Urinary bladder (tissue), 4 donors: Measurements from ENCODE around the gene MAGI2. TPM values are rescaled to one million over a fixed set of nuclear protein-coding genes. Genes with fewer than 3 reads are reported as not detected.
"Not testable (repeated sequence)": the region's sequence is repeated elsewhere in the genome, so short reads cannot be mapped to it uniquely, and the experiment has no call there.

Source experiments
- DNase-seq: peaks from one replicate; pipeline ENCODE4 v3.0.0-alpha.2; 2015; ENCODE audit errors: extremely low spot score
- H3K27ac ChIP-seq: one replicate; pipeline ENCODE4 v1.5.1; 2013; ENCODE audit warnings: low read depth, mild to moderate bottlenecking, moderate library complexity
- H3K36me3 ChIP-seq: one replicate; pipeline ENCODE4 v1.6.1; 2013; ENCODE audit warnings: mild to moderate bottlenecking, moderate library complexity; ENCODE audit not compliant: insufficient read depth
- H3K4me1 ChIP-seq: one replicate; pipeline ENCODE4 v1.6.1; 2013; ENCODE audit warnings: mild to moderate bottlenecking, moderate library complexity; ENCODE audit not compliant: insufficient read depth
- H3K4me3 ChIP-seq: one replicate; pipeline ENCODE4 v1.5.1; 2013; ENCODE audit warnings: low read depth, low read length
- WGBS: extraction: QIAGEN DNeasy Blood & Tissue Kit; methylation state at CpG from one replicate; pipeline ENCODE4 v1.1.7; 2013; 5-methylcytosine and 5-hydroxymethylcytosine counted together
- polyA plus RNA-seq: library from polyadenylated mRNA; stranded (reverse); fragments of 200-250 nt; gene quantifications from one replicate; pipeline ENCODE4 v1.2.3, GENCODE V29; 2013
- total RNA-seq: library from RNA; depleted of rRNA; stranded (reverse); fragments of >200 nt; gene quantifications from one replicate; pipeline ENCODE4 v1.2.3, GENCODE V29; 2014
- donor health status: healthy with polysubstance abuse.
- donor health status: healthy.

The MAGI2 gene
- total and polyA plus RNA-seq, 2 donors = 7.6 to 37.4 TPM

DNA sequence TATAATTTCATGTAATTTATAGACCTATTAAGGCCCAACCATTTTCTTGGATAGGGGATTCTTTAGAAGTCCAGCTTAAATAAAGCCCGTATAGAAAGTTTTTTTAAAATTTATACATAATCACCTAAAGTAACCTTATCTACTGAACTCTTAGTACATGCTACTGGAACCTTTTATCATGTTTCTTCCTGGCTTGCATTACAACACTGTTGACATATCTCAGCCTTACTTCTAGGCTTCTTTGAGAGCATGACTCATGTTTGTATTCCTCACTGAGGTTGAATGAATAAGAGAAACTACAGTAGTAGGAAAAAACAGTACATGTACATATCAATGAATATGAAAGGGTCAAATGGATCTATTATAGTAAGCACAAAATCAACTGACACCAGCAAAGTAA lies 8.2 kb upstream of the MAGI2 start:
- WGBS = 61% methylated on average over 1 of the region's 1 CpG
- no peaks in the 10 kb centered on the region for H3K4me1 ChIP-seq
- no peaks in the 10 kb centered on the region for H3K36me3 ChIP-seq
- H3K4me3 ChIP-seq = no peak overlapping the region
- H3K27ac ChIP-seq = no peak overlapping the region
- DNase-seq = no peak

- no peaks in the 10 kb centered on the region for H3K36me3 ChIP-seq
- H3K27ac ChIP-seq = no peak overlapping the region
- DNase-seq = no peak
- WGBS = 40% methylated on average over 3 of the region's 3 CpGs
- H3K4me1 ChIP-seq = no peaks in the 10 kb centered on the region
- H3K4me3 ChIP-seq = no peak overlapping the region
Measured at GRCh38 chr7:79459381-79459780, 5.9 kb upstream of the MAGI2 start.

- H3K4me1 ChIP-seq = no peaks in the 10 kb centered on the region
- no peak overlapping the region for H3K4me3 ChIP-seq
- DNase-seq = no peak
- no peaks in the 10 kb centered on the region for H3K36me3 ChIP-seq
- no peak overlapping the region for H3K27ac ChIP-seq
Measured at GRCh38 chr7:79458796-79459195, 5.3 kb upstream of the MAGI2 start.

- no peaks in the 10 kb centered on the region for H3K4me1 ChIP-seq
- H3K4me3 ChIP-seq = peak overlapping the region; percentile 59
- H3K36me3 ChIP-seq = no peaks in the 10 kb centered on the region
- DNase-seq = no peak
- H3K27ac ChIP-seq = no peak overlapping the region
- WGBS = 52% methylated on average over 5 of the region's 5 CpGs
Measured at GRCh38 chr7:79455173-79455790, 1.8 kb upstream of the MAGI2 start.

- Histone ChIP-seq H3K4me1 (no peaks in the 10 kb centered on the region), H3K27ac (peak overlapping the region; percentile 79), H3K4me3 (peak overlapping the region; percentile 59), H3K36me3 (no peaks in the 10 kb centered on the region)
- WGBS = 4% methylated on average over 24 of the region's 24 CpGs
- no peak for DNase-seq
Measured at GRCh38 chr7:79454361-79454960, 994 bp upstream of the MAGI2 start.

- Histone ChIP-seq H3K4me1 (no peaks in the 10 kb centered on the region), H3K4me3 (peak overlapping the region; percentile 59), H3K27ac (peak overlapping the region; percentile 79), H3K36me3 (no peaks in the 10 kb centered on the region)
- no peak for DNase-seq
- under 1% methylated on average over 6 of the region's 6 CpGs for WGBS
Measured at GRCh38 chr7:79453266-79453557, 255 bp downstream of the MAGI2 start.

DNA sequence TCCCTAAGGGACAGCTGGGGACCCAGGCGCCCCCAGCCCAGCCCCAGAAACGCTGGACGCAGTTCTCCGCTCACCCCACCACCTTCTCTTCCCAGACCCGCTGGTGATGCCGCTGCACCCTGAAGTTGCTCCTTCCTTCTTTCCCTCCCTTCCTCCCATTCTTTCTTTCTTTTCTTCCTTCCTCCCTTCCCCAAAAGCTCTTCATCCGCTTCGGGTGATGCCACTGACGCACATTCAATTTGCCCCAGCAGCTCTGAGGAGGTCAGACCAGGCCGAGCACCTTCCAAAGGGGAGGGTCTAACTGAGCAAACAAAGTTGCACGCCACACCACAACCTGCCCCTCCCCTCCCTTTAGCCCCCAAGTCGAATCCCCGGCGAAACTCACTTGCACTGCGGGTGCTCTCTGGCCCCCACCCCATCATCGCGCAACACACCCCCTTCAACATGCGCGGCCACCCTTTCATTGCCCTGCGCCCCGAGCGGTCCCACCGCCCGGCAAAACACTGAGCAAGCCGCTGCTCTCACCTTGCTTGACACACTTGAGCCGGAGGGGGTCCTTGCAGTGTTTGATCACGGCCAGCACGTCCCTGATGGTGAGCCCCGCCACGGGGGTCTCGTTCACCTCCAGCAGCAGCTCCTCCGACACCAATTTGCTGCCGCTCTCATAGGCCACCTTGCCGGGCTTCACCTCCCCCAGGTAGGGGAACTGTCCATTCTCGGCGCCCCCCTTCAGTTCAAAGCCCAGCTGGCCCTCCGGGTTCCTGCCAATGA lies 787 bp downstream of the MAGI2 start:
- no peak for DNase-seq
- WGBS = under 1% methylated on average over 37 of the region's 37 CpGs
- Histone ChIP-seq H3K27ac (peak overlapping the region; percentile 79), H3K4me1 (no peaks in the 10 kb centered on the region), H3K36me3 (no peaks in the 10 kb centered on the region), H3K4me3 (peak overlapping the region; percentile 59)

DNA sequence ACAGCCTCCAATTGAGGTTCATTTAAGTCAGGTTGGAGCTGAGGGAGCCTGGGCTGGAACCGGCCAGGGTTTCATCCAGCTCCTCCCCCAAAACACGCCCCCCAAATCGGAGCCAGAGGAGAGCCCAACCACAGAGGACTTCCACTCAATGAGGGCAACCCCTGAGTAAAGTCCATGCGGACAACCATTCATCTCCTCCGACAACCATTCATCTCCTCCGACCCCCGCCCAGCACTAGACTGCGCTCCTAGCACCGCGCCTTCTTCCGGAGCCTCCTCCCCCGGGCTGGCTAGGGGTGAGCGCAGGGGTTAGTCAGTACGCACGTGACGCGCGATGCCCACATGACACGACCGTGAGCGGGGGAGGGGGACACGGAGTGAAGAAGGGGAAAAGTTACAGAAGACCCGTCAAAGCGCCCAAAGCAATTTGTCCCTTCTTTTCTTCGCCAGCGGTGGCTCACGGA lies 1.4 kb downstream of the MAGI2 start:
- peak overlapping the region; percentile 59 for H3K4me3 ChIP-seq
- WGBS = under 1% methylated on average over 27 of the region's 27 CpGs
- no peak for DNase-seq
- no peaks in the 10 kb centered on the region for H3K36me3 ChIP-seq
- H3K27ac ChIP-seq = peak overlapping the region; percentile 79
- no peaks in the 10 kb centered on the region for H3K4me1 ChIP-seq

DNA sequence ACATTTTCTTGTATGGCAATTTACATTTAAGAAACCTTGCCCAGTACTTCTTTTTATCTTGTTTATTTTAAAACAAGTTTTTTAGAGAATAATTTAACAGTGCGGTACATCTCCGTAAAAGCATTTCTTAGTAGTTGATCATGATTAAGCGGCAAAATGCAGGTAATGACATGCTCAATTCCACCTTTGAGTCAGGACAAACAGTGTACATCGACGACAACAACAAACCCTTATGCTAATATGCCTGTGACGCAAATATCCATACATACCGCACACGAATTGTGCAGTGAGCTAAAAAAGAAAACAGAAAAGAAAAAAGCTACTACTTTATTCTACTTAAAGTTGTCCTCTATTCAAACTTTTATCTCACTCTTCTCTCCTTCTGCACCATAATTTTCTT lies 1.9 kb downstream of the MAGI2 start:
- Histone ChIP-seq H3K27ac (peak overlapping the region; percentile 64), H3K36me3 (no peaks in the 10 kb centered on the region), H3K4me3 (peak overlapping the region; percentile 59), H3K4me1 (no peaks in the 10 kb centered on the region)
- WGBS = 25% methylated on average over 8 of the region's 8 CpGs
- no peak for DNase-seq

DNA sequence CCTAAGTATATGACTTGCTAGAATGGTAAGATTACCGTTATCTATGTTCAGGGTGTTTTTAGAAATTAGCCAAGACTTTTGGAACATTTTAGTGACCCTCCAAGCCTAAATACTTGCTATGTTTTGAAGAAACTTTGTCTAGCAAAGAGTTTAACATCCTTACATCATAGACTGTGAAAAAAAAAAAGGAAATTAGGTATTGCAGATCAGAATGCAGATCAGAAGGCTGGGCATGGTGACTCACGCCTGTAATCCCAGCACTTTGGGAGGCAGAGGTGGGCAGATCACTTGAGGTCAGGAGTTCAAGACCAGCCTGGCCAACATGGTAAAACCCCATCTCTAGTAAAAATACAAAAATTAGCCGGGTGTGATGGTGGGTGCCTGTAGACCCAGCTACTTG lies 10.7 kb downstream of the MAGI2 start:
- not testable (repeated sequence) for H3K36me3 ChIP-seq, H3K27ac ChIP-seq, DNase-seq, H3K4me3 ChIP-seq, H3K4me1 ChIP-seq
- WGBS = 84% methylated on average over 3 of the region's 3 CpGs

GRCh38 chr7:79436378-79436777 lies 17.1 kb downstream of the MAGI2 start:
- H3K4me3 ChIP-seq = no peak overlapping the region
- H3K4me1 ChIP-seq = no peaks in the 10 kb centered on the region
- DNase-seq = no peak
- no peaks in the 10 kb centered on the region for H3K36me3 ChIP-seq
- no peak overlapping the region for H3K27ac ChIP-seq

GRCh38 chr7:79434867-79435266 lies 18.6 kb downstream of the MAGI2 start:
- 61% methylated on average over 1 of the region's 1 CpG for WGBS
- H3K27ac ChIP-seq = no peak overlapping the region

DNA sequence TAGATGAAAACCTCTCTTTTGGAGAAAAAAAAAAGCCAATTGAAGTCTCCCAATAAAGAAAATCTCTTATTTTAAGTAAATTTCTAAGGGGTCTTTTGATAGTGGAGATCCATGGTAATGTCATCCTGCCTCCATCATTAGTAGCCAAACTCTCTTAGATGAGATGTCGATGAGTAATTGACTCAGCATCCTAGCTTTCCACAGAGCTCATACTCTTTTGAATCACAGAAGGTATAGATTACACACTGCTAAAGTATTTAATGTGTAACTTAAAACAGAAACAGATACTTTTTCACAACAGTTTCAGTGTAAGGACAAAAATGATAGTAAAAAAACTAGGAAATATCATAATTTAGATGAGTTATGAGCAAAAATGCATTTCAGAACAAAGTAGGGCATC lies 19.4 kb downstream of the MAGI2 start:
- Histone ChIP-seq H3K27ac (no peak overlapping the region), H3K36me3 (no peaks in the 10 kb centered on the region), H3K4me3 (no peak overlapping the region), H3K4me1 (no peaks in the 10 kb centered on the region)
- DNase-seq = no peak
- WGBS = 99% methylated on average over 1 of the region's 1 CpG

More at GRCh38 chr7:79434867-79435266, 18.6 kb downstream of the MAGI2 start:
- Histone ChIP-seq H3K4me3 (no peak overlapping the region), H3K4me1 (no peaks in the 10 kb centered on the region), H3K36me3 (no peaks in the 10 kb centered on the region)
- no peak for DNase-seq

- Histone ChIP-seq H3K4me3 (no peak overlapping the region), H3K36me3 (no peaks in the 10 kb centered on the region), H3K27ac (no peak overlapping the region), H3K4me1 (no peaks in the 10 kb centered on the region)
- DNase-seq = no peak
- WGBS = 94% methylated on average over 2 of the region's 2 CpGs
Measured at GRCh38 chr7:79430391-79430790, 23.1 kb downstream of the MAGI2 start.
